Peyer's patch (tissue), 4 donors: ENCODE measurements around the gene ACVR1. TPM values are rescaled to one million over a fixed set of nuclear protein-coding genes. Genes with fewer than 3 reads are reported as not detected.

Experiments used
- DNase-seq, 3 donors: peaks; one replicate each; pipeline ENCODE4 v3.0.0-alpha.2; 2017 to 2019
- H3K27ac ChIP-seq, 4 donors: fragments of 200-600 bp; sonication (generic); one replicate each; pipeline ENCODE4 v1.5.1; 2016 to 2019
- H3K27me3 ChIP-seq, 2 donors: fragments of 200-600 bp; sonication (generic); one replicate each; pipeline ENCODE4 v1.5.1; 2019
- H3K36me3 ChIP-seq, 3 donors: fragments of 200-600 bp; sonication (generic); one replicate each; pipeline ENCODE4 v1.5.1; 2016 to 2019
- H3K4me1 ChIP-seq, 4 donors: fragments of 200-600 bp; sonication (generic); one replicate each; pipeline ENCODE4 v1.5.1; 2016 to 2019
- H3K4me3 ChIP-seq, 4 donors: fragments of 200-600 bp; sonication (generic); 1 replicate in 3 of 4; 2 replicates in 1 of 4; pipeline ENCODE4 v1.5.1; 2016 to 2019; ENCODE audit warnings: mild to moderate bottlenecking in 1 of 4
- H3K9me3 ChIP-seq, 4 donors: fragments of 200-600 bp; sonication (generic); one replicate each; pipeline ENCODE4 v1.5.1; 2016 to 2019; ENCODE audit warnings: mild to moderate bottlenecking in 1 of 4
- CTCF ChIP-seq, 6 experiments: fragments of 450-650 bp in 4 of 6; fragments of 200-600 bp in 2 of 6; sonication (generic) in 1 of 6; IDR thresholded peaks; one replicate each; pipeline ENCODE4 v1.5.1; 2017 to 2019; ENCODE audit warnings: antibody characterized with exemption in 6 of 6, mild to moderate bottlenecking in 3 of 6, moderate library complexity in 1 of 6
- POLR2A ChIP-seq, 2 donors: fragments of 450-650 bp; IDR thresholded peaks; one replicate each; pipeline ENCODE4 v1.5.1; 2017; ENCODE audit warnings: antibody characterized with exemption in 2 of 2, mild to moderate bottlenecking in 2 of 2, moderate library complexity in 2 of 2
- total RNA-seq, 4 donors: library from RNA; depleted of rRNA; stranded (reverse); fragments of >200 nt; gene quantifications; one replicate each; pipeline ENCODE4 v1.1.0, GENCODE V29; 2016

ACVR1 gene
- total RNA-seq, 4 donors from 2014 or later = 11.8 to 16.5 (median 14.3) TPM

- H3K27ac ChIP-seq = no peak overlapping the region
- TF ChIP-seq CTCF (IDR thresholded peaks at IDR 0.05) = no peak
- no peak for TF ChIP-seq POLR2A (IDR thresholded peaks at IDR 0.05)
Measured at GRCh38 chr2:157747695-157748370, 128.3 kb downstream of the ACVR1 start.

GRCh38 chr2:157747280-157747679 lies 128.8 kb downstream of the ACVR1 start:
- Histone ChIP-seq H3K4me3 (no peak overlapping the region), H3K4me1 (no peaks in the 10 kb centered on the region), H3K27me3 (no peaks in the 10 kb centered on the region), H3K27ac (no peak overlapping the region), H3K9me3 (no peaks in the 10 kb centered on the region), H3K36me3 (peaks cover 0 to 8% (median 0%) of the 10 kb centered on the region in 3 donors)
- TF ChIP-seq CTCF (IDR thresholded peaks at IDR 0.05) (no peak), POLR2A (IDR thresholded peaks at IDR 0.05) (no peak)
- DNase-seq = no peak

More at GRCh38 chr2:157747695-157748370, 128.3 kb downstream of the ACVR1 start:
- no peaks in the 10 kb centered on the region for H3K27me3 ChIP-seq
- no peaks in the 10 kb centered on the region for H3K9me3 ChIP-seq
- DNase-seq = no peak
- no peak overlapping the region for H3K4me3 ChIP-seq
- H3K4me1 ChIP-seq = no peaks in the 10 kb centered on the region
- peaks cover 0 to 8% (median 0%) of the 10 kb centered on the region in 3 donors for H3K36me3 ChIP-seq

GRCh38 chr2:157746234-157746950 lies 129.7 kb downstream of the ACVR1 start:
- H3K4me3 ChIP-seq = no peak overlapping the region
- H3K27me3 ChIP-seq = no peaks in the 10 kb centered on the region
- no peak overlapping the region for H3K27ac ChIP-seq
- no peak for DNase-seq
- H3K36me3 ChIP-seq = peaks cover 0 to 4% (median 0%) of the 10 kb centered on the region in 3 donors
- TF ChIP-seq CTCF (IDR thresholded peaks at IDR 0.05) (no peak), POLR2A (IDR thresholded peaks at IDR 0.05) (no peak)
- no peaks in the 10 kb centered on the region for H3K9me3 ChIP-seq
- no peaks in the 10 kb centered on the region for H3K4me1 ChIP-seq

- Histone ChIP-seq H3K9me3 (no peaks in the 10 kb centered on the region), H3K27me3 (no peaks in the 10 kb centered on the region), H3K4me1 (no peaks in the 10 kb centered on the region), H3K27ac (no peak overlapping the region), H3K36me3 (no peaks in the 10 kb centered on the region), H3K4me3 (no peak overlapping the region)
- no peak for DNase-seq
- TF ChIP-seq CTCF (IDR thresholded peaks at IDR 0.05) (no peak), POLR2A (IDR thresholded peaks at IDR 0.05) (no peak)
Measured at GRCh38 chr2:157744571-157745076, 131.5 kb downstream of the ACVR1 start.

- Histone ChIP-seq H3K27me3 (no peaks in the 10 kb centered on the region), H3K36me3 (no peaks in the 10 kb centered on the region), H3K27ac (no peak overlapping the region), H3K4me3 (no peak overlapping the region), H3K4me1 (no peaks in the 10 kb centered on the region), H3K9me3 (no peaks in the 10 kb centered on the region)
- DNase-seq = no peak
- TF ChIP-seq POLR2A (IDR thresholded peaks at IDR 0.05) (no peak), CTCF (IDR thresholded peaks at IDR 0.05) (no peak)
Measured at GRCh38 chr2:157743051-157743450, 133.1 kb downstream of the ACVR1 start.
